Stimulated activated CD8-positive, alpha-beta memory T cell treated with anti-CD3 and anti-CD28 coated beads, Interleukin-4, amount 100 ng/mL, for 48 hours (primary cell): Measurements from ENCODE around the gene DNAJB12.
"Not testable (repeated sequence)": the region's sequence is repeated elsewhere in the genome, so short reads cannot be mapped to it uniquely, and the experiment has no call there.

Experiments
- DNase-seq: peaks from one replicate; pipeline ENCODE4 v3.0.0-alpha.2; 2020

The DNAJB12 gene

DNA sequence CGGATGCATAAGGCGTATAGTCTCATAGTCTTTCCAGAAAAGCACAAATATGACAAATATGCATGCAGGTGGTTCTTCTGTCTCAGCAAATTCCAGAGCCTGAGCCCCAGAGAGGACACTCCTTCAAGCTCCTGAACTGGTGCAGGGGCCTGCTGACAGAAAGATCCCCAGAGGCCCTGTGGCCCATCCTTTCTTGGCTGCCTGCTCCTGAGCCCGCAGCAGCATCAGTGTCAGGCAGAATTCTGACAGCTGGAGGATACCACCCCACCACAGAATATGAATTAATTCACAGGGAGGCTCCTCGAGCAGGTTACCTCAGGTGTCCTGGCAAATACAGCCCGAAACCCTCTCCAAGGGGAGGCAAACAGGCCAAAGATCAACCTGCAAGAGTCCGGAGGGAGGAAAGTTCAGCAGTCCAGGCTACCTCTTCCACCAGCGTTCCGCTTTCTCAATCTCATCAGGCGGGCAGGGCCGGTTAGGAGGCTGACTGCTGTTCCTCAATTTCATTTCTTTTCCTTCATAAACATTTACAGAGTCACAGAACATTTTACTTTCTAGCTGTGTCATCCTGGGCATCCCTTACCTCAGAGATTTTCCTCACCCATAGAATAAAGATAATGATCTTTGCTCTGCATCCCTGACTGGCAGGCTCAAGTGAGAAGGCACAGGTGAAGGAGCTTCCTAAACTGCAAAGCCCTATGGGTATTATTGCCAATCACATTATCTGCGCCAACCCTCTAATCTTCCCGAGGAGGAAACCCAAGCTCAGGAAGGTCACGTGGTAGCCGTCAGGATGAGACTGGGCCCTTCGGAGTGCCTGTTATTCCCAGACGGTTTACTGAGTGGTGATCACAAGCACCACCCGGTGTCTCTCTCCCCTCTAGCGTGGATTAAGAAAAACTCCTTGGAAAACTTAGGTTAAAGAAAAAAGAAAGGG lies 1.4 kb downstream of the DNAJB12 start:
- no peak for DNase-seq

DNA sequence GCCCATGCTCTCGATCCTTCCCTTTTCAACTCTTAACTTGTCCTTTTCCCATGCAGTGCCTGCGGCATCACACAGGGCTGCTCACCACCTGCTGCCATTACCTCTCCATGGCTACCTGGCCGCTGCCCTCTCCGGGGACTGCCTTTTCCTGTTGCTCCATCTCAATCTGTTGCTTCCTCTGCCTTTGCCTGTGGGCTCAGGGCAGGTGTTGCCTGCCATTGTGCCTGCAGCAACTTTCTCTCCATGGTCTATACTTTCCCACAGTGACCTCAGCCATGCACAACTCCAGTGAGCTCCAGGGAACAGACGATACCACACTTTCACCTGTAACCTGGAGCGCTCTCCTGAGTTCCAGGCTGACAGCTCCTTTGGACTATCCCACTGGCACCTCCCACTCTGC lies 3.2 kb downstream of the DNAJB12 start:
- DNase-seq = no peak

DNA sequence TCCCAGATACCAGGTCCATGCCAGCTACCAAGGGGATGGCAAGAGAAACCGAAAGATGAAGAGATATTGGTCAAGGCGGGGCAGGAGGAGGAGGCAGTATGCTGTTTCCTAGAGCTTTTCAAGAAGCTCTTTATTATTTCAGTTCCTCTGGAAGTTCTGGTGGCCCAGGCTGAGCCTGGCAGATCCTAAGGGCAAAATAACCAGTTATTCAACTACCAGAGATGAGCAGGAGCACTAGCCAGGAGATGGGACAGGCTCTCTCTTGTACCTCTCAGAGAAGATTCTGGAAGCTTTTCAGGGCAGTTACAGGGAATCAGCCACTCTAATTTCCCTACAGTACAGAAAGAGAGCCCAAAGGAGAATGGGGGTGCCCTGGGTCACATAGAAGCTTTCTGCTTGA lies 5.3 kb downstream of the DNAJB12 start:
- no peak for DNase-seq

DNA sequence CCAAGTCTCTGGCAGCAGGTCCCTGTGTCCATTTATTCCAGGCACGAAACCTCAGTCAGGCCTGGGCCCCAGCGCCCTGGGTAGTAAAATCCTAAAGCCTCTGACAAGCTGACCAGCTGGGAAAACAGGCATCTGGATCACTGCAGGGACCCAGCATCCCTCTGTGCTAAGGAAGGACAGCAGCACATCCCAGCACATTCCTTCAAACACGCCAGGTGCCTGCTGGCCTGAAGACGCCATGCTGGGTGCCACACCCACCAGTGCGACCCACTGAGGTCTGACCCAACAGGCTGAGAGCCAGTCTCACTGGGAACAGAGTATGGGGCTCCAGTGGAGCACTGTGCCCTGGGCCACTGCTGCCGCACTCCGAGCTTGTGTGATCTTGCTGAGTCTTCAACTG lies 6.4 kb downstream of the DNAJB12 start:
- DNase-seq = no peak

DNA sequence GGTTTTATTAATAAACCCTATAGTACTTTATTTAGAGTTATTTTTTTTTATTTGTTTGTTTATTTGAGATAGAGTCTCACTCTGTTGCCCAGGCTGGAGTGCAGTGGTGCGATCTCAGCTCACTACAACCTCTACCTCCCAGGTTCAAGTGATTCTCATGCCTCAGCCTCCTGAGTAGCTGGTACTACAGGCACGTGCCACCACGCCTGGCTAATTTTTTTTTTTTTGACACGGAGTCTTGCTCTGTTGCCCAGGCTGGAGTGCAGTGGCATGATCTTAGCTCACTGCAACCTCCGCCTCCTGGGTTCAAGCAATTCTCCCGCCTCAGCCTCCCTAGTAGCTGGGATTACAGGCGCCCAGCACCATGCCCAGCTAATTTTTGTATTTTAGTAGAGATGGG lies 8.6 kb downstream of the DNAJB12 start:
- not testable (repeated sequence) for DNase-seq

DNA sequence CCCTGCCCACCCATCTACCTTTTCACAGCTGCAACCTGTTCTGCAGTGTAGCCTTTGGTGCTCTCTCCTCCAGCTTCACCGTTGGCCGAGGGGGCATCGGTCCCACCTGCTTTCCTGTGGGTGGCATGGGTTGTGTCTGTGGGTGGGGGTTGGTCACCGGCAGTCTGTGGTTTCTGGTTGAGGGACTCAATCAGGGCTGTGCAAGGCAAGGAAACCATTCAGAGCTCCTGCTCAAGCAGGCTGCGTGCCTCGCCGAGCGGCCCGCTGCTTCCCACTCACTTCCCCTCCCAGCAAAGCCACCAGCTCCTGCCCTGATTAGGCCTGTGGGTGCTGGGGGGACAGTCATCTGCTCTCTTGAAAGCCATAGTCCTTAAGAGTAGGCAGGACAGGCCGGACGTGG lies 9.8 kb downstream of the DNAJB12 start:
- peak; percentile 52 for DNase-seq

DNA sequence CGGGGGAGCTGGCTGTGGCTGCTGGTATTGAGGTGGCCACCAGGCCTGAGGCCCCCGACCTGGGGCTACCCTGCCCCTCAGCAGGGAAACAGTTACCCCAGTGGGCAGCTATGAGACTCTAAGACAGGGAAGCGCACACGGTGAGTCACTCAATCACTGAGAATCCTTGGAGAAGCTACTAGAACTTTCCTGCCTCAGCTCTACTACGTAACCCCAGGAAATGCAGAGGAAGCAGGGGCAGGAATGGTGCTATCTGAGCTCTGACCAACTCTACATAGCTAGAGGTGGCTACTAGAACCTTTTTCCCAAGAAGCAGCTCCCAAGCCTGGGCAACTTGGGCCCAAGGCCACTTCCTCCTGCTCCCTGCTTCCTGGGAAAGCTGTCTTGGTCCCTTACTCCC lies 11.8 kb downstream of the DNAJB12 start:
- no peak for DNase-seq

DNA sequence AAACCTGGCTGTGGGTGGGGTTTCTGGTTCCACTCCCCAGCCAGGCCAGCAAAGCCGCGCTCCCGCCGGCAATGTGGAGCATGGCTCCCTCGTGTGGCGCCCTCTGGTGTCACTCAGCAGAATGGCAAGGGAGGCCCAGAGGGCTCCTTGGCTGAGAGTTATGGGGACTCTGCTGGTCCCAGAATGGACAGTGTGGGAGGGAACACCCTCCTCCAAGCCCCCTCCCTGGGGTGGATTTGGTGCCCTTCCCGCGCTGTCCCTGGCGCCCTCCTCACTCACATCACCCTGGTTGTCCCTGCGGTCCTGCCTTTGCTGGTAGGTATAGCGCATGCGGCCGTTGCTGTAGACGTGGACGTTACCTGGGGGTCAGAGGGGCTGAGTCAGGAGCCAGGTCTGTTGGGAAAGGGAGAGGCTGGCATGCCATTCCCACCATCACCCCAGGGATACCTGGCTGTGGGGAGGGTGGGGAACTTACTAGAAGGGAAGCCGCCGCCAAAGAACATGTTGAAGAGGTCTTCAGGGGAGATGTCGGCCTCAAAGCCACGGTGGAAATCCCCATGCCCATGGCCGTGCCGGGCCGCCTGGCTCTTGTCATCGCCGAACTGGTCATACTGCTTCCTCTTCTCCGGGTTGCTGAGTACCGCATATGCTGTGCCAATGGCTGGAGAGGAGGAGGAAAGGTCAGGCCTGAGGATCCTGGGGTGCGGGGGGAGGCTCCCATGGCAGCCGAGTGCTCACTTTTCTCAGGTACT lies 14.0 kb downstream of the DNAJB12 start:
- peak; percentile 91 for DNase-seq

DNA sequence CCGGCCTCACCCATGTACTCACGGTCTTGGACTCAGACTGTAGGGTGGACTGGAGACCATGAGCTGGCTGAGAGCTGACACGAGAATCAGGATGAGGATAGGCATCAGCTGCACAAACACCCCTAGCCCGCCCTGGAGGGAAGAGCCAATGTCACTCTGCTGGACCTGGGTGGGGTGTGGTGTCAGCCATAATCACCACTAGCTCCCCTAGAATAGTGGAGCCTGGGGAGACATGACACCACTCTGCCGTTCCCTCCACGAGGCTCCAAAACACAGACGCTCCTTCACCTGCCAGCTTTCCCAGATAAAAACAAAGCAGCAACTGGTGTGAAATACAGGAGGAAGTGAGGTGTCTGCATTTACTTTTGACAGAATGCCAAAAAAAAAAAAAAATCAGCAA lies 16.5 kb downstream of the DNAJB12 start:
- no peak for DNase-seq

DNA sequence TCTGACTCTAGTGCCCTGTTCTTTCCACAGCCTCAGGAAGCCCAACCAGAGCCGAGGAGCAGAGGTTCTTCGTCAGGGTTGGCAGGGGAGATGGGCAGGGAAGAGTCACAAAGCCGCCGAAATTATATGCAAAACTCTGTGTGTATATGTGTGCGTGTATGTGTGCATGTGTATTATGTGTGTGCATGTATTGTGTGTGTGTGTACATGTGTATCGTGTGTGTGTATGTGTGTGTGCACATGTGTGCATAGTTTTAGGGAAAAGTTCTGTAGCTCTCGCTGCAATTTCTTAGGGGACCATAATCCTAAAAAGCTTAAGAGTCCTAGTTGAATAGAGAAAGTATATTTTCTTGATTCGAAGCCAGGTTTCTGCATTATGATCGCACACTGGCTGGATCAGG lies 17.0 kb downstream of the DNAJB12 start:
- DNase-seq = no peak

DNA sequence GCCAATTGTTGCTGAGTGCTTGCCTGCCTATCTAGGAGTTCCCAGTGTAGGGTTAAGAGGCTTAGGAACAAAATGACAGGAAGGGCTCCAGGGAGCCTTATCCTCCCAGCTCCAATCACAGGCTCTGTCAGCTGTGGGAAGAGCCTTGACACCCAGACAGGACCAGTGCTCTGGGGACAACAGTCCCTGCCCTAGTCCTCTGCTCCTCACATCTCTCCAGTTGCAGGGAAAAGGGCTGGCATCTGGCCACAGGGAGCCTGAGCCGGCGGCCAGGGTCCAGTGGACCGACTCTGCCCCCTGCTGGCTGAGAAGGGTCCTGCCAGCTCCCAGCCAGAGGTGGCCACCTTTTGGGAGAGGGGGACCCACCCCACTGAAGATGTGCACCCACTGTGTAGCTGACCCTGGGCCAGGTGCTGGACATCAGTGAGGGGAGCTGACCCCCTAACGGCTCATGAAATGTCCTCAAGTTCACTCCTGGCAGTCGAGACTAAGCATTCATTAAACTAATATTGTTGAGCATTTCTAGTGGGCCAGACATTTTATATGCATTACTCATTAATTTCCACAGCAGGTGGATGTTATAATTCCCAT lies 17.6 kb downstream of the DNAJB12 start:
- peak; percentile 87 for DNase-seq

DNA sequence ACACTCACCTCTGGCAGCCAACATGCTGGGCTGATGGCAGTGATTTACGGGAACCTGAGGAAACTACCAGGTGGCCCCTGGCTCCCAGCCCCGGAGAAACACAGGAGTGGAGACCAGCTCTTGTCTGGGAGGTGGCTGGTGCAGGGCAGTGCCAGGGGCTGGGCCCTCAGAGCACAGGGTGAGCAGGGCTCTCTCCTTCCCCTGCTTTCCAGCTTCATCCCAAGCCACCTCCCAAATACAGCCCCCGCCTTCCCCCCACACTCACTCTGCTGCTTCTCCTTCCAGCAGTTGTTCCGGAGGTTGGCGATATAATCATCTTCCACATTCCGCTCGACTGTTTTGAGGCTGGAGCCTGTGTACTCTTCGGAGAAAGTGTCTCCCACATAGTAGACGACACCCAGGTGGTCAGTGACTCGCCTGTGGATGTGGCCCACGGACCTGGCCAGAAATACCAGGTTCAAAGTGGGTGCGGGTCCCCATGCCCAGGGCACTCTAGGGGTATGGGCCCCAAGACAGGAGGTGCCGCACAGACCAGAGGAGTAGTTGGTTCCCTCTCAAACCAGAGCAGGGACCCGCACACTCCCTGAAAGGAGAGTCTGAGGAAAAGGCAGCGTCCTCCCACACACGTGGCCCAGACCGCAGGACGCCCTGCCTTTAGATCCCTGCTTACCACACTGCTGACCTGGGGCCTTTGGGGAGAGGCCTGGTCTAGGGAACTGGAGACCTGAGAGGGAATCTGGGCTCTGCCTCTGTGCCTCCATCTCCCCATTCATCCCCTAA lies 18.3 kb downstream of the DNAJB12 start:
- peak; percentile 37 for DNase-seq

DNA sequence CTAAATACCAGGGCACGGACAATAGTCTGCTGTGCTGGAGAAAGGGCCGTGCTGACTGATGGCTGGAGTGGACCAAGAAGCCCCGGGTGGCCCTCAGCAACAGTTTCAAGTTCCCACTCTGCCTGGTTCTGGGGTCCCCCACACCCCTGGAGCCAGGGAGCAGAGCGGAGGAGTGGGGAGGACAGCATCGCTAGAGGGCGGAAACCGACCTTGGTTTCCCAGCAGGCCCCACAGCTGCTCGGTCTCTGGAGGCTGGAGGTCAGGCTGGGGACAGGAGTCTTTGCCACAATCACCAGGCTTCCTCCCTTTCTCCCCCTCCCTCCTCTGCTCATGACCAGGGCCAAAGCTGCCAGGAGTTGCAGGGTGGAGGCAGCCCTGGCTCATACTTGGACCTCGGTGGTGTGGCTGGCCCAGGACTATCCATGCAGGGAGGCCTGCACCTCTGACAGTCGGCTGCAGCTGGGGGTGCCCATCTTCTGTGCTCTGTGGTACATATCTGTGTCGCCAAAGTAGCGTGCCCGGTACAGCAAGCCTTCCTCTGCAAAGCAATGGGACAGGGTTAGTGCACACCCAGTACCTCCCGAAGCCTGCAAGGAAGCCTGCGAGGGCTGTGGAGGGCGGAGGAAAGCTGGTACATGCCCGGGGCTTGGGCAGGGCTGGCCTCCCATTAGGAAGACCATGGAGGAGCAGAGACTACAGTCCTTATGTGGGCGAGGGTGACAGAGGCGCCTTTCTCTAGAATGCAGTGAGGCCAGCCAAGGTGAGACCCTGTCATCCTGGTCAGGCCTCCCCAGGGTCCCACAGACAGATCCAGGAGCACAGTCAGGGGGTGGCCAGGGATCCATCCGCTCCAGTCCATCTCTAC lies 19.1 kb downstream of the DNAJB12 start:
- peak; percentile 76 for DNase-seq

DNA sequence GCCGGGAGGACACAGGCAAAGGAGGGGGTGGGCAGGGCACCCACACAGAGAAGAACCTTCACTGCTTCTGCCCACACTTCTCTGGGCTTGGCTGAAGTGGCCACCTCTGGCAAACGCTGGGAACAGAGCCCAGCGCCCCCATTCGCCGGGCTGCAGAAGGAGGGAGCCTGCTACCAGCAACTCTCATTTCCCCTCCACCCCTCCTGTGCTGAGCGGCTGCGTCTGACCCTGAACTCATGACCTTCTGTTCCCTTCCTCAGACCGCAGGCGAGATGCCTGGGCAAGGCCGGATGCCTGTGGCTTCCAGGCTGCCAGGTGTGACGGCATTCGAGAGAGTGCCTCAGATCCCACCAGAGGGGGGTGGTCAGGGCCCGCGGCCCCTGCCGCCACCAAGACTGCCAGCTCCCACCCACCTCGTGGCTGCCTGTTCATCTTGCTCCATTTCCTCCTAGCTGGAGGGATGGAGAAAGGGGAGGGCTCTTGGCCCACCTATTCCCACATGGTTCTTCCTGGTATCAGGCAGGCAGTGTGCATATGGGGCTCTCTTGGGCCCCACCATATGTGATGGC lies 19.8 kb downstream of the DNAJB12 start:
- peak; percentile 92 for DNase-seq

DNA sequence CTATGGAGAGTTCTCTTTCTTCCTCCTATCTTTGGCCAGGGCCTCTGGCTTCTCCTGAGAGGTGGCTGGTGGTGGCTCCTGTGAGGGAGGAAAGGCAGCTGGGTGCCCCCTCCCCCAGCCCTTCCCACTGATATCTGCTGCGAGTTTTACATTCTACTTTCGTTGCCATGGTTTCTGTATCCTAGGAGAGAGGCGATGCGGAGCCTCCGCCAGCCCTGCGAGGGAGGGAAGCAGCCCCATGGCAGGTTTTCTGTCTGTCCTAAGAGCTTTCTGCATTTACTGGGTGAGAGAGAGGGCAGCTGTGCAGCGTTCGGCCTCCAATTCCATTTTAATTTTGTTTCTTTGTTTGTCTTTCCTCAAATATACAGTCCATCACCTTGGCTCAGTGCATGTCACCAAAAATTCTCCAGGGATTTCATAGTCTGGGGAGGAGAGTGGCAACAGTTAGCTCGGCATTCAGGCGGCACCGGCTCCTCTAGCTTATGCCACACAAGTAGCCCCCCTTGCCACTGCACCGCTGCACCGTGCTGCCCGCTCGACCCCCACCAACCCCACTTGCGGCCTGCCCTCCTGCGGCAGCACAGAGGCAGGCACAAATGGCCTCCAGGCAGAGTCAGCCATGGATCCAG lies 20.4 kb downstream of the DNAJB12 start:
- peak; percentile 50 for DNase-seq

DNA sequence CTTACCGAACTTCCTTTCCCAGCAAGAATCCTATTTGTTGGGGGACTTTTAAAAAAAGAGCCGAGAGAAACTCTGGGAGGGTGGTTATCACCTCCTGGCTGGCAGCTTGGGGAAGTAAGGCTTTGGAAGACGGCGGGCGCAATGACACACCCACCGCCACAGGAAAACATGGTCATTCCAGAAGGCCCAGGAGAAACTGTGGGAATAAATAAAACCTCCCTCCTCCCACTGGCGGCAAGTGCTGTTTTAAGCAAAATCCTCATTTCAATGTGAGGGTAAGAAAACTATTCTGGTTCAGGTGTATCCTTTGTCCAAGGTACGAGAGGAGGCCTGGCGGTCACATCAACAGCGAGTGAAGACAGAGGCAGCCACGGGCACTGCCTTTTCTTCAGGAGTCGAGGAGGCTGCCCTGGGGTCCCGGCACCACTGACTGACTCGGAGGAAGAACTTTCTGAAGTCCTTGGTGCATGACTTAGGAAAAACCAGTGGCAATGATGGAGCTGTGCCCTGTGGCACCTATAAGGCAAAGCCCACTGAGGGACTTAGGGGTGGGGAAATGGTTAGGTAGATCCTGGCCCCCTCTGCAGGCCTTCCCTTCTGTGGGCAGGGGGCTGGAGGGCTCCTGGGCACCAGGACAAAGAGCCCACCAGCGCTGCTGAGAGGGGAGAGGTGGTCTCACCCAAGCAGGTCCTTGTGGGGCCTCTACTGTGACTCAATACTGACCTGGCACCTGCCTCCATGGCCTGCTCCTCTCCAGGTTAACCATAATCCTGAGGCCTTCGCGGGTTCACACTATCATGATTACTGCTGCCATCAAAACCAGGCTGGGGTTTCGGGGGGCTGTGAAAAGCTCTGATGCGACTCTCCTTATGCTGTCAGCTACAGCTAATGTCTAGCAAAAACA lies 21.4 kb downstream of the DNAJB12 start:
- DNase-seq = peak; percentile 79

DNA sequence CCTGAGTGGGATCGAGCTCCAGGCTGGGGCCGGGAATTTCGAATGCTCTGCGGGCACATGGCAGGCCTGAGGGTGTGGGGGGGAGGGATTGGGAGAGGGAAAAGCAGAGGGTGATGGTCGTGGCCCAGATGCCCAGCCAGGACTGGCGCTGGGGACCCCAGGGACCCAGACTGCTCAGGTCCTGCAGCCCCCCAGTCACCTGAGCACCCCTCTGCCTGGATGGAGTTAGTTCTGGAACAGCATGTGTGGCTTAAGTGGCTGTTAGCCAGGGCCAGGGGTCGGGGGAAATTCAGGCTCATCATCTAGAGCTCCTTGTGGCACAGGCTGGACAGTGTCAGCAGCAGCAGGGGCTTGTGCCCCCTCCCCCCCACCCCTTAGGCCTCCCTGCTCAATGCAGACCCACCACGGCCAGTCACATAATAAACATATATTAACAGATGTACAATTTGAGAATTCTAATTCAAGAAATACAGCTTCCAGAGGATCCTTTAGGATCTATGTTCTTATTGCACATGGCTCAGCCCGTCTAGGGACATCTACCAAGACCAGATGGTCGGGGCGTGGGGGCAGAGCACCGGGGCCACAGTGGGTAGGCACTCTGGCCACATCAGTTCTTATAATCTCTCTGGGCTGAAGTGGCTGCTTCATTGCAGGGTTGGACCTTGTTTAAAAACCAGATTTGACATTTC lies 22.2 kb downstream of the DNAJB12 start:
- peak; percentile 43 for DNase-seq

DNA sequence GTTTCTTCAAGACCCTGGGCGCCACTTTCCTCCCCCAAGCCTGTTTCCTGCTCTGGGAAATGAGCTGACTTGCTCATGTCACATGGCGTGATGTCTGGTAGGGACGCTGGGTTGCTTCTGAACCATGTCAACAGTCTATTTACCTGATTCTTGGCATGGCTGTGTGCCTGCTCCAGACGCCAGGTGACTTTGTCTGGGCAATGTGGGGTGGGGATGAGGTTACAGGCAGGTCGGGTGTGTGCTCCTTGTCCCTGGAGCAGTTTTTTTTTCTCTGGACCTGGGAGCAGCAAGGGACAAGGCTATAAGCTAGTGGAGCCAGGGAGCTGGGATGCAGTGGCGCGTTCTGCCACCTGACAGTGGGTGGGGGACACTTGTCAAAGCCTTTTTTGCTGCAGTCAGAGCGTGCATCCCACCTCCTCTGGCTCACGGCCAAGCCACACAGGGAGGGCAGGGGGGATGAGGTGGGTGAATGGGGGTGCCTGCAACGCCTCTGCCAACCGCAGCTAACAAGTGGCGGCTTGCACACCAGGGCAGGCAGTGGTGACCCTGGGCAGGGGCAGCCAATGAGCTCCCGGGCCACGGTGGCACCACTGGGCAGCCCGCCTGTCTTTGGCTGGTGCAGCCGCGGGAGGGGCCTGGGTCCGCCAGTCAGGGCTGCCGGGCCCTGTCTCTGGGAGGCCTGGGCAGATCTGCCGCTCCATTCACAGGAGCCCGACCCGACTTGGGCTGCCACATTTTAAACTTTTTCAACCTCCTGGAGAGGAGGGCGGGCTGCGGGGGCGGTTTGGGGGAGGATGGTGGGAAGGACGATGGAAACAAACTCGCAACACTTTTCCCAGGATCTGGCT lies 22.9 kb downstream of the DNAJB12 start:
- peak; percentile 96 for DNase-seq
